MG63 (cell line): ENCODE results near the gene ZDHHC24. TPM values are rescaled to one million over a fixed set of nuclear protein-coding genes. Genes with fewer than 3 reads are reported as not detected.

Experiments used
- DNase-seq: peaks from one replicate; pipeline ENCODE4 v3.0.0-alpha.2; 2020
- H3K27me3 ChIP-seq: fragments of 250-450 bp; sonication (Bioruptor Pico); 2 replicates; pipeline ENCODE4 v1.5.1; 2020; ENCODE audit warnings: mild to moderate bottlenecking, moderate library complexity
- H3K36me3 ChIP-seq: fragments of 250-450 bp; sonication (Bioruptor Pico); 2 replicates; pipeline ENCODE4 v1.5.1; 2020; ENCODE audit warnings: mild to moderate bottlenecking, moderate library complexity
- H3K4me3 ChIP-seq: fragments of 250-450 bp; sonication (Bioruptor Pico); 2 replicates; pipeline ENCODE4 v1.5.1; 2020; ENCODE audit warnings: mild to moderate bottlenecking, moderate library complexity
- H3K9me3 ChIP-seq: fragments of 250-450 bp; sonication (Bioruptor Pico); 2 replicates; pipeline ENCODE4 v1.5.1; 2020; ENCODE audit warnings: mild to moderate bottlenecking, moderate library complexity
- total RNA-seq: library from RNA; depleted of rRNA; stranded (reverse); fragments of >200 nt; shearing (Covaris generic); gene quantifications from 2 replicates; pipeline ENCODE4 v1.2.3, GENCODE V29; 2014; ENCODE audit warnings: low replicate concordance

Gene ZDHHC24
- total RNA-seq, 1 experiment from 2014 or later: 22.9 TPM

DNA sequence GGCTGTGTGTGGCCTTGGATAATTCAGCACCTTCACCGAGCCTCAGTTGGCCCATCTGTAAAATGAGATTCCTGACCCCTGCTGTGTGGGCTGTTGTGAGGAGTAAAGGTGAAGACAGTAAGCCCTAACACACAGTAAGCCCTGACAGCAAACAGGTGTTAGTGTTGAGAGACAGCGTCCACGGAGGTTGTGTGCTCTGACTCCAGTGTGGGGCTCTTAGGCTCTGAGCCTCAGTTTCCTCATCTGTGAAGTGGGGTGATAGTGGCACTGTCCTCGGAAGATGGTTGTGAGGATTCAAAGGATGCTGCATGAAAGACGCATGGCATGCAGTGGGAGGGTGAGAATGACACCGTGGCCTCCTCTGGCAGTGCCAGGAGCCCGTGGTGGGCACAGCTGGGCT lies 51.4 kb downstream of the ZDHHC24 start:
- H3K36me3 ChIP-seq: peaks cover 21% of the 10 kb centered on the region

DNA sequence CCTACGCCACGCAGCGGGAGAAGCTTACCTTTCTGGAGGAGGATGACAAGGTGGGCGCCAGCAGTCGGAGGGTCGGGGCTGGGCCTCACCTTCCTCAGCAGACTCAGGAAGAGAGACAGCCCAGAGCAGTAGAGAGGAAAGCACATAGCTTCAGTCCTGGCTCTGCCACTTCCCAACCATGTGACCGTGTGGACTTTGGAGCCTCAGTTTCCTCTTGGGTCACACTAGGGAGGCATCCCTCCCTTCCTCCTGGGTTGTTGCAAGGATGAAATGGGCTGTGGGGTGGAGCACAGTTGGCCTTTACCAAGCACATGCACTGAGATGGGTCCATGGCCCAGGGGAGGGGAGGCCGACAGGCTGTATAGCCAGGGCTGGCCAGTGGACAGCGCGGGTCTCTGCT lies 52.7 kb downstream of the ZDHHC24 start:
- Histone ChIP-seq H3K27me3 (no peaks in the 10 kb centered on the region), H3K36me3 (peaks cover 16% of the 10 kb centered on the region), H3K9me3 (no peaks in the 10 kb centered on the region), H3K4me3 (no peak overlapping the region)
- no peak for DNase-seq

More for the DNA sequence above, 51.4 kb downstream of the ZDHHC24 start:
- DNase-seq: no peak
- Histone ChIP-seq H3K4me3 (no peak overlapping the region), H3K9me3 (no peaks in the 10 kb centered on the region), H3K27me3 (no peaks in the 10 kb centered on the region)

DNA sequence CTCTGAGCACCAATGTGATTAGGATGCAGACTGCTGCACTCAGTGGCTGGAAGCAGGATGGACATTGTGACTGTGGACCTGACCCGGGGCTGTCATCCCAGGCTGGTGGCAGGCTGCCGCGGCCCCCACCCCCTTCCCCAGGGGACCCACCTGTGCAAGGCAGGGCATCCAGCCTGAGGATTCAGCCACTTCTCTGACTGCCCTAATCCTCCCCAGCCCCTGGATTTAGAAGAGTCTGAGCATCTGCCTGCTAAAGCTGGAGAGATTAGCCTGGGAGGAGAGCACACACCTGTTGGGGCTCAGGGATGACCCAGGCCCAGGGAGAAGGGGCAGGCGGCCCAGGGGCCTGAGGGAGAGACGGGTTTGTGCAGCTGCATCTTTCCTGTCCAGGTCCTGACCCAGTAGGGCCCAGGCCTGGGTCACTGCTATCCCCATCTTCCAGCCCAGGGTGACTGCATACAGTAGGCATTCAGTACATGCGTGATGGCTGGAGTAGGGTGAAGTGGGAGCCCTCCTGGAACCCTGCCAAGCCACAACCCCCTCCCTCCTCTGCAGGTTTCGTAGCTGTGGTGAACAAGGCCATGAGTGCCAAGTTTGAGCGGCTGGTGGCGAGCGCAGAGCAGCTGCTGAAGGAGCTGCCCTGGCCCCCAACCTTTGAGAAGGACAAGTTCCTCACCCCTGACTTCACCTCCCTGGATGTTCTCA lies 53.5 kb downstream of the ZDHHC24 start:
- no peak for DNase-seq
- no peak overlapping the region for H3K4me3 ChIP-seq
- H3K9me3 ChIP-seq: no peaks in the 10 kb centered on the region
- H3K27me3 ChIP-seq: no peaks in the 10 kb centered on the region
- H3K36me3 ChIP-seq: peaks cover 14% of the 10 kb centered on the region

DNA sequence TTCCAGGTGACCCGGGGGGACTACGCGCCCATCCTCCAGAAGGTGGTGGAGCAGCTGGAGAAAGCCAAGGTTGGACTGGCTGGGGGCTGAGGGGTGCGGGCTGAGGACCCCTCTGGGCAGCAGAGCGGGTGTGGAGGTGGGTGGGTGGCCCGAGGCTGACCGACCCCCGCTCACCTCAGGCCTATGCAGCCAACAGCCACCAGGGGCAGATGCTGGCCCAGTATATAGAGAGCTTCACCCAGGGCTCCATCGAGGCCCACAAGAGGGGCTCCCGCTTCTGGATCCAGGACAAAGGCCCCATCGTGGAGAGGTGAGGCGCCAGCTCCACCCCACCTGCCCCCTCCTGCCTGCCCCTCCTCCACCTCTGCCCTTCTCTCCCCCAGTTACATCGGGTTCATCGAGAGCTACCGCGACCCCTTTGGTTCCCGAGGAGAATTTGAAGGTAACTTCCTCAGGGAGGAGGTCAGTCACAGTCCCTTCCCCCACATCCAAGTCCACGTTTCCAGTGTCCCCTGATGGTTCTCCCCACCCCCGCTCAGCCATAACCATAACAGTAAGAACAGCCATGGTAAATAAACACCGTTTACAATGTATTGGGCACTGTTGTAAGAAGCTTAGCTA lies 54.4 kb downstream of the ZDHHC24 start:
- no peaks in the 10 kb centered on the region for H3K9me3 ChIP-seq
- peaks cover 12% of the 10 kb centered on the region for H3K36me3 ChIP-seq
- H3K4me3 ChIP-seq: no peak overlapping the region
- H3K27me3 ChIP-seq: no peaks in the 10 kb centered on the region
- no peak for DNase-seq

DNA sequence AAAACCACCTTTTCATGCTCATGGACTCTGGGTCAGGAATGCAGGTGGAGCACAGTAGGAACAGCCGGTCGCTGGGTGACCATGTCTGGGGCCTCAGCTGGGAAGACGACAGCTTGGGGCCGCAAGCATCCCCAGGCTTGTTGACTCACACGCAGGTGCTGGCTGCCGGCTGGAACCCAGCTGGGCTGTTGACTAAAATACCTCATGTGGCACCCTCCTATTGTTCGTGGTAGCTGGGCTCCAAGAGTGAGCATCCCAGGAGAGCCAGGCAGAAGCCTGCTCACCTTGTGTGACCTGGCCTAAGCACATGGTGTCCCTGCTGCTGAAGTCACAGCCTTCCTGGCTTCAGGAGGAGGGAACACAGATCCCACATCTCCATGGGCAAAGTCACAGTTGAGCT lies 56.2 kb downstream of the ZDHHC24 start:
- Histone ChIP-seq H3K27me3 (no peaks in the 10 kb centered on the region), H3K4me3 (no peak overlapping the region), H3K36me3 (peaks cover 12% of the 10 kb centered on the region), H3K9me3 (no peaks in the 10 kb centered on the region)
- DNase-seq: no peak

DNA sequence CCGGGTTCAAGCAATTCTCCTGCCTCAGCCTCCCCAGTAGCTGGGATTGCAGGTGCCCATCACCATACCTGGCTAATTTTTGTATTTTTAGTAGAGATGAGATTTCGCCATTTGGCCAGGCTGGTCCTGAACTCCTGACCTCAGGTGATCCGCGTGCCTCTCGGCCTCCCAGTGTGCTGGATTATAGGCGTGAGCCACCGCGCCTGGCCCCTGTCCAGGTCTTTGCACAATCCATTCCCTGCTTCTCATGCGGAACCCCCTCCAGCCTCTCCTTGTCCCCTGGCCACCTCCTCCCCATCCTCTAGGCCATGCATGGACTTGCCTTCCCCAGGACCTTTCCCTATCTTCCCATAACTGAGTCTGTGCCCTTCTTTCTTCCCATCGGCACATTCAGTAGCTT lies 56.9 kb downstream of the ZDHHC24 start:
- H3K27me3 ChIP-seq: no peaks in the 10 kb centered on the region
- H3K9me3 ChIP-seq: no peaks in the 10 kb centered on the region
- H3K36me3 ChIP-seq: peaks cover 12% of the 10 kb centered on the region
- no peak overlapping the region for H3K4me3 ChIP-seq
- DNase-seq: no peak

DNA sequence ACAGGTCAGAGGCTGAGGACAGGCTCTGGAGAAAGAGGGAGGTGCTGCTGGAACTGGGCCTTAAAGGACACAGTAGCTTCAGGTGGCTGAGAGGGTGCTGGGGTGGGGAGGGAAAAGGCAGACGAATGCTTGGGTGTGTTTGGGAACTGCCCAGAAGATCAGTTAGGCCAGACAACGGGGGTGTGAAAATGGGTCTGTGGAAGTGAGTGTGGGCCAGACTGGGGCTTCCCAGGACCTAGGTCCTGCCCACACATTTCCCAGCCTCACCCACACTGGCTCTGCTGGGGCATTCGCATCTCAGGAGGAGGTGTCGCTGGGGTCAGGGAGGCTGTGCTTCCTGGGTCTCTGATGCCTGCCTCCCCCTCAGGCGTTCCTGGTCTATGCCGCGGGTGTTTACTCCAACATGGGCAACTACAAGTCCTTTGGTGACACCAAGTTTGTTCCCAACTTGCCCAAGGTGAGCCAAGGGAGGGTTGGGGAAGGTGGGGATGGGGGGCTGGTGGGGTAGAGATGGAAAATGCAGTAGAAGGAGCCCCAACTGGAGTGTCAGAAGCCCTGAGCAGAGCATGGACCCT lies 61.0 kb downstream of the ZDHHC24 start:
- H3K27me3 ChIP-seq: no peaks in the 10 kb centered on the region
- H3K9me3 ChIP-seq: no peaks in the 10 kb centered on the region
- no peak for DNase-seq
- peaks cover 18% of the 10 kb centered on the region for H3K36me3 ChIP-seq
- H3K4me3 ChIP-seq: no peak overlapping the region

DNA sequence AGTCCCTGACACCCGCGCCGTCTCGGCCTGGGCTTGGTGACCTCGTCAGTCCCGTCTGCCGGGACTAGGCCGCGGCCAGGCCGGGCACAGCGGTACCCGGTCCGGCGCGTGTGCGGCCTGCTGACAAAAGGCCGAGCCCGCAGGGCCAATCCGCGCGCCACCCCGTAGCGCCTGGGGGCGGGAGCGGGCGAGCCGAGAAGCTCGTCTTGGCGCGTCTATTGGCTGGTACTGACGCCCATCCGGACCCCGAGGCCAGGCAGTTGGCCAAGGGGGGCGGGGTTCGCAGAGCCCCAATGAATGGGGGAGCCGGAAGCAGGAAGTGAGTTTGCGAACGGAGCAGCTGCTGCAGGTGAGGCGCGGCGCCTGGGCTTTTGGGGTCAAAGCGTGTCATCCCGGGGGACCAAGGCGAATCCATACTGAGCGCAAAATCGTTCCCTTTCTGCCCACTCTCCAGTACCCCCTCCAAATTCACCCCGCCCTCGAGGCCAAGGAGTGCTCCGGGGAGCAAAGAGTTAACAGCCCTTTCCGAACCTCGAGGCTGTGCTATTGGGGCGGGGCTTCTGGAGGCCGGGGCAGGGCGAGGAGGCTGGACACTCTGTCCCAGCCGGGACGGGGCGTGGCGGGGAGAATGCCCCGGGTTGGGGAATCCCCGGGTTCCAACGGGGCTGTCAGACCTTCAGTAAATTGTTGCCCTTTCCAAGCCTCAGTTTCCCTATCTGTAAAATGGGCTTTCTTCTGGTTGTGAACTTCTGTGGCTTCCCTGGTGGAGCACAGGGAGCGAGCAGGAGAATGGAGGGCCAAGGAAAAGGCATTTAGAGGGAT lies 65.5 kb downstream of the ZDHHC24 start, which contains the start of gene DPP3:
TSS of gene DPP3 (plus strand) at position 318 of the 822 bp plus-strand sequence. CDS start 1,767 bp downstream, outside the sequence.
- Histone ChIP-seq H3K4me3 (peak within 1 kb of the TSS; percentile 72), H3K36me3 (peaks cover 17% of the 10 kb centered on the region), H3K27me3 (no peaks in the 10 kb centered on the region), H3K9me3 (no peaks in the 10 kb centered on the region)
- peak; percentile 98 for DNase-seq

DNA sequence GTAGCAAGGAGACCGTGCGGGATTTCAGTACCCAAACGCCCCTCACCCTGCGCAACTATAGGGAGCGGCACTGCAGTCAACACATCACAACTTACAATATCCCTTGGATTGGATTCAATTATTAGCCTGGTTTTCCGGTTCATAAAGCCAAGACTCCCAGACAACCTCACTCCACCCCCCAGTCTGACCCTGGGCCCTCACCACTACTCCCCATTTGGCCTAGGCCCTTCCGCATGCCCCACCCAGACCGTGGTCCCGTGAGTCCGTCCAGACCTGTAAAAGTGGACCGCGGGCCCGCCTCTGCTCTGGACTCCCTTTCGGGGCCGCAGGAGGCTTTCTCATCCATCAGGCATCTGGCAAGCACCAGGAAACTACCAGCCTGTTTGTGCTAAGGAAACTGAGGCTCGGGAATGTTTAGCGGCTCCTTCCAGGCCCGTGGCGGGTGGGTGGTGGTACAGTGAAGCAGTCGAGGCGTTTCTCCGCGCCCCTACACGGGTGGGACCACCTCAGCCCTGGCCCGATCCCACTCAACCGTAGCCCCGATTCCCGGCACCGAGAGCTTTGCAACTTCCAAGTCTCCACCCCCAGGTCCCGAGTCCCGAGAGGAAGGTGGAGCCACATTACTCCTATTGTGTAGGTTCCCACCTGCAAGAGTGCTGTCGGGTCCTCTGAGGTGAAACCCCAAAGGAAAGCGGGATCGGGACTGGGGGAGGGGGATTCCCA lies 66.3 kb downstream of the ZDHHC24 start:
- no peaks in the 10 kb centered on the region for H3K27me3 ChIP-seq
- DNase-seq: peak; percentile 65
- no peaks in the 10 kb centered on the region for H3K9me3 ChIP-seq
- peak overlapping the region; percentile 72 for H3K4me3 ChIP-seq
- peaks cover 17% of the 10 kb centered on the region for H3K36me3 ChIP-seq

DNA sequence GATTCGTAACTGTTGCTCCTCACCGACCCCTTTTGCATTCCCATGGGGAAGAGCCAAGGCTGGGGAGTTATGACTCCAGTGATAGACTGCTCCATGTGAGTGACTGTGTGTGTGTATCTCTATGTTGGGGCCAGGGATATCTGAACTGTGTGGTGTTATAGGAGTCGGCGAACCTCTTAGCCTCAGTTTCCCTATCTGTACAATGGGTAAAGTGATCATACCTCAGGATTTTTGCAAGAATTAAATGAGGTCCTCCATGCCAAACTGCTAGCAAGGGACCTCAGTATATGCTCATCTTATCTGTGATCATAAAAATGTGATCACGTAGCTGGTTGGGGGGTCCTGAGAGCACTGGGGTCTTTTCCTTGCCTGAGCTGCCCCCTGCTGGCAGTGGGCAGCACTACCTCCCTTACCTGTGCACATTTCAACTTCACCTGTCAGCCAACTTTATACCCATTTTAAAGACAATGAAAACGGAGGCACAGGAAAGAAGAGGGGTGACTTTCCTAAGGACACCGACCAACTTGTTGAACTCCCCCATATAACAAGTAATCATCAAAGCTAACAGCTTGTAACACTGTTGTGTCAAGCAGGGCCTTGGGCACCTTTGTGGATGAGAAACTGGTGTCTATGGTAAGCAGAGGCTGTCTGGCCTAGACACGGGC lies 67.0 kb downstream of the ZDHHC24 start:
- Histone ChIP-seq H3K27me3 (no peaks in the 10 kb centered on the region), H3K4me3 (peak overlapping the region; percentile 72), H3K9me3 (no peaks in the 10 kb centered on the region), H3K36me3 (peaks cover 17% of the 10 kb centered on the region)
- no peak for DNase-seq

DNA sequence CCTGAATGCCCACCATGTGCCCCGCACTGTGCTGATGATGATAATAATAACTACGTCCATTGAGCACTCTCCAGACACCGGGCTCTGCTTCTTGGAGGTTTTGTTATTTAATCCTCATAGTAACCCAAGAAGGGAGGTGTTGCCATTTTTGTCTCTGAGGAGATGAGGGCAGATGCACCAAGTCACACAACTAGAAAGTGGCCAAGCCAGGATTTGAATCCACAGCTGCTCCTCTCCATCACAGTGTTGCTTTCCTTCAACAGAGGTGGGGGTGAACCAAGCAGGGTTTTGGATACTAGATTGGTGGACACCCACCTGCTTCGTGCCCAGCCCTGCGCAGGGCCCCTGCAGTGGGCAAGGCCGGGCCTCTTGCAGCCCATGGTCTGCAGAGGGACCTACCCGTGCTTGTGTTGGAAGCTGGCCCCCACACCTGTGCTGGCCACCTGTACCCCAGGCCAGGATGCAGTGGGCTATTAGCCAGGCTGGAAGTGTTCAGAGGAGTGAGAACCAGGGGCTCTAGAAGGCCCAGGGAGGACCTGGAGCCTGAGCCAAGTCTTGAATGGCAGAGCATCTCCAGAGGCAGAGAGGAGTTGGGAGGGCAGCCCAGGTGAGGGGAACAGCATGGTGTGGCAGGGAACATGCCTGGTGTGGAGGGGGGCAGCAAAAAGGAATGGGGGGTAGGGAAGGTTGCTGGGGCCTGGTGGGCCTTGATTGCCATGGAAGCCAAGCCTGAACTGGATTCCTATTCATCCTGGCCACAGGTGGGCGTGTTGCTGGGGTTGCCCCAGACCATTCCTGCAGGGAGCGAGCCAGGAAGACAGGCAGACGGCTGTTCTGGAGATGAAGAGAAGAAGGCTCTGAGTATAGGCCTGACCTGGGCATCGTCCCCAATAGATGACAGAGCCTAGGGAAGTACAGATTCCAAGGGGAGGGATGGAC lies 68.3 kb downstream of the ZDHHC24 start:
- no peak for DNase-seq
- no peak overlapping the region for H3K4me3 ChIP-seq
- H3K9me3 ChIP-seq: no peaks in the 10 kb centered on the region
- peaks cover 9% of the 10 kb centered on the region for H3K36me3 ChIP-seq
- H3K27me3 ChIP-seq: no peaks in the 10 kb centered on the region

DNA sequence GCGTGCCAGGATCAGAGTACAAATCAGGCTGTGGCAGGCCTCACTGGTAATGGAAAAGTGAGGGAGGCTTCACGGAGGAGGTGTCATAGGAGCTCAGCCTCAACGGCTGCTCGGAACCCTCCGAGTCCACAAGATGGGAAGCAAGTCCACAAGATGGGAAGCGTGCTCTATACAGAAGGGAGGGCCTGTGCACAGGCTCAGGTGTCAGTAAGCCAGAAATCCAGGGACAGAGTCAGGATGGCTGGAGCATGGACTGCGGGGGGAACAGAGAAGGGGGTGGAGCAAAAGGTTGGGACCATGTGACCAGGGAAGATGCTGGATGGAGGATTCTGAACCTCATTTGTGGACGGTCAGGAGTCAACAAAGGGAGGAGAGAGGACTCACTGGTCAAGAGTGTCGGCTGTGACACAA lies 69.0 kb downstream of the ZDHHC24 start:
- Histone ChIP-seq H3K9me3 (no peaks in the 10 kb centered on the region), H3K36me3 (peaks cover 6% of the 10 kb centered on the region), H3K27me3 (no peaks in the 10 kb centered on the region), H3K4me3 (no peak overlapping the region)
- DNase-seq: no peak

DNA sequence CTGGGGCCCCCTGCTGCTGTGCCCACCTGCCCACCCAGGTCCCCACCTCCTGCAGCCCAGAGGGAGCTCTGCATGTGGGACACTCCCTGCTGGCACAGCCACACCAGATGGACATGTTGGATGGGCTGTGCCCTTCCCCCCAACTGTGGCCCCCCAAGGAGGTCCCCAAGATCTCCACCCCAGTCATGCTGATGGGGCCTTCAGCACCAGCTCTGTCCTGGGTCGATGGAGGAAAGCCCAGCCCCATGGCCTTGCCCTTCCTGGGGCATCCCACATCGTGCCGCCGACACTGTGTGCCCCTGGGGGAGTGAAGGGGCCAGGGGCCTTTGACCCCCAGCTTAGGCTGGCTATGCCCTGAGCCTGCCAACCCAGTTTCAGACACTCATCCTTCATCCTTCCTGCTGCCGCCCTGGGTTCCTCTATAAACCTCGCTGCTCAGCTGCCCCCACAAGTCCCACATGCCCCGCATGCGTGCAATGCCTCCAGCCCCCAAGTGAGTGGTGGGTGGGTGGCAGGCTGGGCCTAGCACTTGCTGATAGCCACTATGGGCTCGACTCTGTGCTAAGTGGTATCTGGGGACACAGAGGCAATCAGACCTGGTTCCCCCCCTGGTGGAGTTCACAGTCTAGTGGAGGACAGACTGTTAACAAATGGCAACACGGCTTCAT lies 69.5 kb downstream of the ZDHHC24 start:
- no peak for DNase-seq

DNA sequence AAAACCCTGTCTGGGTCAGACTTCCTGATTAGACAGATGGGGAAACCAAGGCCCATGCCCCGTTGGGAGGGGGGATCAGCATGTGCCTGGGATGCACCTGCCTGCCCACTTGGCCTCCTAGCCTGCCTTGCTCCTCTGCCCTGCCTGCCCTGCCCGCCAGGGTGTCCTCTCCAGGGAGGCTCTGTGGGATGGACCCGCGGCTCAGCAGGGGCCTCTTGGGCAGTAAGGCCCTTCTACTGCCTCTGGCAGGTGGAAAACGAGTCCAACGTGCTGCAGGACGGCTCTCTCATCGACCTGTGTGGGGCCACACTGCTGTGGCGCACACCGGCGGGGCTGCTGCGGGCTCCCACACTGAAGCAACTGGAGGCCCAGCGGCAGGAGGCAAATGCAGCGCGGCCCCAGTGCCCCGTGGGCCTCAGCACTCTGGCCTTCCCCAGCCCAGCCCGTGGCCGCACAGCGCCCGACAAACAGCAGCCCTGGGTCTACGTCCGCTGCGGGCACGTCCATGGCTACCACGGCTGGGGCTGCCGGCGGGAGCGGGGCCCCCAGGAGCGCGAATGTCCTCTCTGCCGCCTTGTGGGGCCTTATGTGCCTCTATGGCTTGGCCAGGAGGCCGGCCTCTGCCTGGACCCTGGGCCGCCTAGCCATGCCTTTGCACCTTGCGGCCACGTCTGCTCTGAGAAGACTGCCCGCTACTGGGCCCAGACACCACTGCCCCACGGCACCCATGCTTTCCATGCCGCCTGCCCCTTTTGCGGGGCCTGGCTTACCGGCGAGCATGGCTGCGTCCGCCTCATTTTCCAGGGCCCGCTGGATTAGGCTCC lies 70.3 kb downstream of the ZDHHC24 start:
- Histone ChIP-seq H3K36me3 (peaks cover 5% of the 10 kb centered on the region), H3K27me3 (no peaks in the 10 kb centered on the region), H3K4me3 (no peak overlapping the region), H3K9me3 (no peaks in the 10 kb centered on the region)
- DNase-seq: no peak

More for the DNA sequence above, 69.5 kb downstream of the ZDHHC24 start:
- Histone ChIP-seq H3K9me3 (no peaks in the 10 kb centered on the region), H3K4me3 (no peak overlapping the region), H3K27me3 (no peaks in the 10 kb centered on the region), H3K36me3 (peaks cover 5% of the 10 kb centered on the region)
